Stimulated activated CD4-positive, alpha-beta T cell treated with anti-CD3 and anti-CD28 coated beads, Interleukin-1b, Interleukin-23, amount 100 ng/mL, for 1 hour (primary cell): ENCODE measurements around the gene COMMD1.
"Not testable (repeated sequence)": the region's sequence is repeated elsewhere in the genome, so short reads cannot be mapped to it uniquely, and the experiment has no call there.

ENCODE experiments used
- DNase-seq, 2 donors: peaks; one replicate each; pipeline ENCODE4 v3.0.0-alpha.2; 2020; ENCODE audit warnings: low read depth in 2 of 2

Gene COMMD1

GRCh38 chr2:61966087-61966727, 60.7 kb downstream of the COMMD1 start:
- DNase-seq: no peak

GRCh38 chr2:61967262-61967661, 61.8 kb downstream of the COMMD1 start:
- DNase-seq: no peak

- DNase-seq: no peak
Observed at GRCh38 chr2:61969376-61969775, 63.9 kb downstream of the COMMD1 start.

GRCh38 chr2:61970807-61971556, 65.5 kb downstream of the COMMD1 start:
- no peak for DNase-seq

- DNase-seq: no peak
Observed at GRCh38 chr2:61978522-61978921, 73.0 kb downstream of the COMMD1 start.

- no peak for DNase-seq
Observed at GRCh38 chr2:61980758-61981157, 75.3 kb downstream of the COMMD1 start.

GRCh38 chr2:61984682-61985081, 79.2 kb downstream of the COMMD1 start:
- no peak for DNase-seq

GRCh38 chr2:61988462-61989366, 83.2 kb downstream of the COMMD1 start:
- no peak for DNase-seq

GRCh38 chr2:61993422-61994024, 88.0 kb downstream of the COMMD1 start:
- DNase-seq: no peak

- no peak for DNase-seq
Observed at GRCh38 chr2:61994531-61994930, 89.1 kb downstream of the COMMD1 start.

- DNase-seq: no peak
Observed at GRCh38 chr2:61995065-61995464, 89.6 kb downstream of the COMMD1 start.

GRCh38 chr2:61995515-61995914, 90.0 kb downstream of the COMMD1 start:
- DNase-seq: no peak

GRCh38 chr2:61998426-61998825, 93.0 kb downstream of the COMMD1 start:
- DNase-seq: no peak

GRCh38 chr2:62000538-62000937, 95.1 kb downstream of the COMMD1 start:
- no peak for DNase-seq

GRCh38 chr2:62001431-62001830, 96.0 kb downstream of the COMMD1 start:
- no peak for DNase-seq

- not testable (repeated sequence) for DNase-seq
Observed at GRCh38 chr2:62004428-62004827, 99.0 kb downstream of the COMMD1 start.

GRCh38 chr2:62007555-62007954, 102.1 kb downstream of the COMMD1 start:
- no peak for DNase-seq

- DNase-seq: no peak
Observed at GRCh38 chr2:62010632-62011256, 105.3 kb downstream of the COMMD1 start.

- DNase-seq: no peak
Observed at GRCh38 chr2:62013641-62014040, 108.2 kb downstream of the COMMD1 start.

GRCh38 chr2:62014102-62014501, 108.6 kb downstream of the COMMD1 start:
- DNase-seq: no peak

- DNase-seq: no peak
Observed at GRCh38 chr2:62016957-62017356, 111.5 kb downstream of the COMMD1 start.

- no peak for DNase-seq
Observed at GRCh38 chr2:62029910-62030309, 124.4 kb downstream of the COMMD1 start.
